H1 (cell line): ENCODE data around the gene VPS51. TPM values are rescaled to one million over a fixed set of nuclear protein-coding genes. Genes with fewer than 3 reads are reported as not detected.

ENCODE experiments used
- CTCF ChIA-PET: fragments of 300-600 bp; sonication (Branson Sonifier 250); formaldehyde crosslinking; loops from one replicate; lab custom pipeline; 2021; ENCODE audit not compliant: partially characterized antibody; lab: Charles Lee
- POLR2A ChIA-PET: fragments of 300-600 bp; sonication (Branson Sonifier 250); formaldehyde crosslinking; loops from one replicate; lab custom pipeline; 2021; ENCODE audit warnings: inconsistent platforms; ENCODE audit not compliant: partially characterized antibody; lab: Charles Lee
- DNase-seq, 2 experiments: peaks; one replicate each; pipeline versions ENCODE4 v3.0.0 to v3.0.0-alpha.2; 2010 to 2022; ENCODE audit warnings: low spot score in 2 of 2, low read depth in 1 of 2, mixed read lengths in 1 of 2
- FAIRE-seq: peaks from 2 replicates; lab custom pipeline; 2011; peaks lifted over from hg19 to GRCh38; lab: Jason Lieb, UNC
- H2AFZ ChIP-seq: 2 replicates; pipeline ENCODE4 v1.8.1; 2012; ENCODE audit warnings: low read length, inconsistent platforms
- H2AK5ac ChIP-seq: 2 replicates; pipeline ENCODE4 v1.6.1; 2013; ENCODE audit warnings: low read depth, low read length
- H2BK120ac ChIP-seq: replicated peaks from 2 replicates; pipeline ENCODE3; 2013; ENCODE audit warnings: low read depth, low read length, inconsistent platforms
- H2BK12ac ChIP-seq: 2 replicates; pipeline ENCODE4 v1.6.1; 2013; ENCODE audit warnings: low read depth, low read length
- H2BK15ac ChIP-seq: 2 replicates; pipeline ENCODE4 v1.6.1; 2013; ENCODE audit warnings: low read length
- H2BK20ac ChIP-seq: 2 replicates; pipeline ENCODE4 v1.6.1; 2013; ENCODE audit warnings: low read length
- H2BK5ac ChIP-seq: 2 replicates; pipeline ENCODE4 v1.6.1; 2013; ENCODE audit warnings: low read depth, low read length
- H3K14ac ChIP-seq: 2 replicates; pipeline ENCODE4 v1.6.1; 2013; ENCODE audit warnings: inconsistent platforms; ENCODE audit not compliant: insufficient read length
- H3K18ac ChIP-seq: 2 replicates; pipeline ENCODE4 v1.6.1; 2013; ENCODE audit warnings: low read length; ENCODE audit errors: extremely low read depth
- H3K23ac ChIP-seq: 2 replicates; pipeline ENCODE4 v1.6.1; 2013; ENCODE audit warnings: inconsistent platforms; ENCODE audit not compliant: insufficient read length
- H3K23me2 ChIP-seq: 2 replicates; pipeline ENCODE4 v1.6.1; 2013; ENCODE audit warnings: low read depth, low read length
- H3K27ac ChIP-seq: 2 replicates; pipeline ENCODE4 v1.6.1; 2011; ENCODE audit warnings: low read depth, low read length, inconsistent platforms
- H3K27me3 ChIP-seq, 4 experiments: replicated peaks in 1 of 4; 1 replicate in 1 of 4; 2 replicates in 3 of 4; pipeline versions ENCODE4 v1.6.1 to v1.8.1; 2011 to 2013; ENCODE audit warnings: low read length in 3 of 4, mild to moderate bottlenecking in 3 of 4, inconsistent platforms in 2 of 4, mixed read lengths in 2 of 4, moderate library complexity in 1 of 4; ENCODE audit not compliant: control insufficient read depth in 3 of 4, insufficient read depth in 3 of 4; ENCODE audit errors: extremely low read depth in 1 of 4
- H3K36me3 ChIP-seq, 4 experiments: 2 replicates each; pipeline versions ENCODE4 v1.6.1 to v1.8.1; 2011 to 2013; ENCODE audit warnings: mild to moderate bottlenecking in 4 of 4, low read length in 3 of 4, moderate library complexity in 2 of 4, control low read depth in 1 of 4, inconsistent platforms in 1 of 4; ENCODE audit not compliant: insufficient read depth in 4 of 4, control insufficient read depth in 2 of 4
- H3K4ac ChIP-seq: replicated peaks from 2 replicates; pipeline ENCODE3; 2013; ENCODE audit warnings: low read length, low read depth, mixed read lengths, inconsistent platforms; ENCODE audit not compliant: insufficient read length
- H3K4me1 ChIP-seq, 4 experiments: replicated peaks in 1 of 4; 1 replicate in 1 of 4; 2 replicates in 3 of 4; pipeline versions ENCODE4 v1.6.1 to v1.8.1; 2011 to 2013; ENCODE audit warnings: low read length in 3 of 4, inconsistent platforms in 2 of 4, mixed read lengths in 1 of 4; ENCODE audit not compliant: insufficient read depth in 4 of 4, control insufficient read depth in 3 of 4
- H3K4me2 ChIP-seq, 2 experiments: 2 replicates each; pipeline versions ENCODE4 v1.6.1 to v1.8.1; 2011 to 2013; ENCODE audit warnings: low read depth in 2 of 2, low read length in 2 of 2, control low read depth in 1 of 2, inconsistent platforms in 1 of 2, mild to moderate bottlenecking in 1 of 2; ENCODE audit not compliant: insufficient read depth in 1 of 2
- H3K4me3 ChIP-seq, 4 experiments: fragments of 200-600, 300-600 bp in 1 of 4; sonication (generic), shearing (Covaris generic), sonication (Bioruptor Twin) in 1 of 4; 2 replicates each; pipeline versions ENCODE4 v1.5.1 to v1.8.1; 2011 to 2016; ENCODE audit warnings: low read length in 4 of 4, low read depth in 3 of 4, control low read depth in 2 of 4, inconsistent platforms in 2 of 4, mild to moderate bottlenecking in 2 of 4, mixed read lengths in 1 of 4, moderate library complexity in 1 of 4; ENCODE audit not compliant: insufficient read depth in 2 of 4; ENCODE audit errors: extremely low read depth in 1 of 4
- H3K56ac ChIP-seq: replicated peaks from 2 replicates; pipeline ENCODE3; 2013; ENCODE audit warnings: low read depth, mild to moderate bottlenecking, mixed read lengths, low read length, inconsistent platforms; ENCODE audit not compliant: insufficient read length
- H3K79me1 ChIP-seq: 2 replicates; pipeline ENCODE4 v1.6.1; 2013; ENCODE audit warnings: low read depth, low read length, control low read depth
- H3K79me2 ChIP-seq, 2 experiments: 2 replicates each; pipeline versions ENCODE4 v1.6.1 to v1.8.1; 2012 to 2013; ENCODE audit warnings: low read length in 2 of 2, mild to moderate bottlenecking in 2 of 2, inconsistent platforms in 1 of 2; ENCODE audit not compliant: insufficient read depth in 2 of 2, control insufficient read depth in 1 of 2
- H3K9ac ChIP-seq, 4 experiments: replicated peaks in 1 of 4; 1 replicate in 1 of 4; 2 replicates in 3 of 4; pipeline versions ENCODE4 v1.6.1 to v1.8.1; 2011 to 2013; ENCODE audit warnings: low read depth in 3 of 4, low read length in 3 of 4, control low read depth in 2 of 4, mild to moderate bottlenecking in 2 of 4, moderate library complexity in 2 of 4, inconsistent platforms in 1 of 4; ENCODE audit errors: extremely low read depth in 1 of 4
- H3K9me3 ChIP-seq, 2 experiments: 2 replicates each; pipeline versions ENCODE4 v1.6.1 to v1.8.1; 2012 to 2013; ENCODE audit warnings: mild to moderate bottlenecking in 2 of 2, moderate library complexity in 2 of 2, control low read depth in 1 of 2, inconsistent platforms in 1 of 2, low read depth in 1 of 2, low read length in 1 of 2, mixed read lengths in 1 of 2; ENCODE audit not compliant: insufficient read depth in 2 of 2
- H4K20me1 ChIP-seq, 2 experiments: replicated peaks in 1 of 2; 2 replicates each; pipeline versions ENCODE3 to v1.8.1; 2011 to 2013; ENCODE audit warnings: inconsistent platforms in 2 of 2, low read length in 2 of 2, mild to moderate bottlenecking in 1 of 2; ENCODE audit not compliant: insufficient read depth in 2 of 2, control insufficient read depth in 1 of 2
- H4K5ac ChIP-seq: 2 replicates; pipeline ENCODE4 v1.6.1; 2013; ENCODE audit warnings: low read length, low read depth, mixed read lengths, inconsistent platforms; ENCODE audit not compliant: insufficient read length
- H4K8ac ChIP-seq: 2 replicates; pipeline ENCODE4 v1.8.0; 2013; ENCODE audit warnings: mild to moderate bottlenecking, moderate library complexity, low read length, inconsistent platforms; ENCODE audit not compliant: insufficient read depth; ENCODE audit errors: extremely low read depth
- H4K91ac ChIP-seq: replicated peaks from 2 replicates; pipeline ENCODE3; 2013; ENCODE audit warnings: low read length, mixed read lengths, inconsistent platforms; ENCODE audit not compliant: insufficient read length
- EZH2 ChIP-seq: fragments of 200-600 bp; sonication (generic); IDR thresholded peaks from 2 replicates; pipeline ENCODE4 v1.7.1; 2012; ENCODE audit warnings: low read depth, mild to moderate bottlenecking, moderate library complexity, low read length, inconsistent platforms; ENCODE audit not compliant: severe bottlenecking
- KDM5A ChIP-seq: fragments of 200-600 bp; IDR thresholded peaks from 2 replicates; pipeline ENCODE4 v1.7.1; 2012; ENCODE audit warnings: mild to moderate bottlenecking, low read length, inconsistent platforms, mixed read lengths
- SAP30 ChIP-seq: fragments of 300-600 bp; sonication (generic); IDR thresholded peaks from 2 replicates; pipeline ENCODE4 v1.7.1; 2012; ENCODE audit warnings: low read length, moderate library complexity, mild to moderate bottlenecking, inconsistent platforms; ENCODE audit not compliant: insufficient read depth, insufficient replicate concordance
- TEAD4 ChIP-seq: IDR thresholded peaks from 2 replicates; pipeline ENCODE4 v1.6.1; 2012; ENCODE audit warnings: low read depth, low read length, inconsistent platforms, mixed read lengths
- WGBS, 2 experiments: shearing (Covaris generic) in 1 of 2; methylation state at CpG; one replicate each; pipeline versions ENCODE4 v1.1.6 to v1.1.7; 2013 to 2015; ENCODE audit warnings: low lambda C conversion rate in 2 of 2, mixed read lengths in 2 of 2, inconsistent platforms in 1 of 2, low coverage in 1 of 2, missing lambda C conversion rate in 1 of 2; ENCODE audit not compliant: insufficient replicate concordance in 2 of 2, insufficient coverage in 1 of 2, insufficient read length in 1 of 2; ENCODE audit errors: extremely low coverage in 1 of 2, missing lambda C conversion rate in 1 of 2; 5-methylcytosine and 5-hydroxymethylcytosine counted together
- polyA plus RNA-seq, 7 experiments: library from polyadenylated mRNA; depleted of rRNA in 3 of 7; stranded (reverse) in 5 of 7; unstranded in 2 of 7; fragments of >200 nt in 5 of 7; fragments of 200-250 nt in 2 of 7; gene quantifications; 1 replicate in 5 of 7; 2 replicates in 1 of 7; 4 replicates in 1 of 7; pipeline versions ENCODE4 v1.2.1 to v1.2.3, GENCODE V29; 2011 to 2013; ENCODE audit warnings: missing spikeins in 2 of 7, mixed read lengths in 2 of 7
- total RNA-seq: library from RNA; stranded (reverse); fragmentation: NEBNext Ultra II Directional; extraction: Animal tissue kit (Norgen Biotek cat#: 25700); gene quantifications from 2 replicates; pipeline ENCODE4 v1.2.1, GENCODE V29; 2021

The VPS51 gene
- total and polyA plus RNA-seq, 2 of the 8 experiments (the other 6 are each of a cell fraction or from before 2014, with no cell fraction given), result 97.4 to 142 TPM

- Histone ChIP-seq H2BK5ac (no peak overlapping the region), H3K27me3 (no peaks in the 10 kb centered on the region), H3K36me3 (peaks cover 0 to 3% (median 0%) of the 10 kb centered on the region in 4 experiments; a peak in 2 of 8 replicates), H4K91ac (no peak overlapping the region), H4K20me1 (peaks cover 0 to 7% of the 10 kb centered on the region in 2 experiments), H3K4ac (no peak overlapping the region), H3K9ac (no peak overlapping the region), H2AFZ (no peak overlapping the region), H3K79me2 (peaks cover 0 to 13% of the 10 kb centered on the region in 2 experiments; a peak in 1 of 4 replicates), H2AK5ac (no peak overlapping the region), H4K8ac (no peak overlapping the region), H2BK12ac (no peak overlapping the region), H2BK20ac (no peak overlapping the region), H3K79me1 (peaks cover 2% of the 10 kb centered on the region; the same call in 1 of the 2 replicates), H3K23ac (no peak overlapping the region), H4K5ac (no peak overlapping the region), H2BK15ac (no peak overlapping the region), H3K14ac (no peak overlapping the region), H2BK120ac (no peak overlapping the region), H3K27ac (no peak overlapping the region), H3K23me2 (no peaks in the 10 kb centered on the region), H3K4me2 (no peak overlapping the region), H3K18ac (no peak overlapping the region), H3K9me3 (no peaks in the 10 kb centered on the region), H3K4me3 (no peak overlapping the region), H3K4me1 (peaks cover 0 to 3% (median 3%) of the 10 kb centered on the region in 4 experiments; a peak in 6 of 7 replicates), H3K56ac (no peak overlapping the region)
- DNase-seq, result no peak
- POLR2A ChIA-PET, result interaction anchor here (1.0 to 16.8 kb wide), 8 partner anchors 11 to 29 kb away, joined by 3 to 230 read pairs (median 18); partner anchors contain the start of genes CDCA5, FAU, MRPL49 and TM7SF2
- FAIRE-seq, result no peak
- 80% methylated on average over 6 of the region's 6 CpGs; no CpG with 5 or more reads in 1 of the 2 experiments for WGBS, 2 experiments
- CTCF ChIA-PET, result interaction anchor here (0.6 to 4.4 kb wide), 6 partner anchors 9 to 219 kb away, joined by 3 to 85 read pairs (median 3); partner anchors contain the start of genes TM7SF2 and ZNHIT2
- no peak for TF ChIP-seq SAP30
- no peak for TF ChIP-seq KDM5A
- no peak for TF ChIP-seq TEAD4
- TF ChIP-seq EZH2, result no peak
Observed at GRCh38 chr11:65100674-65101350, 4.8 kb downstream of the VPS51 start.
